GM12873 (cell line): ENCODE data around the gene COMMD4.

Experiments used
- TF ChIP-seq, protein P1 (sequence below): IDR thresholded peaks from 2 replicates; pipeline ENCODE4 v1.5.1; 2012; ENCODE audit warnings: low read depth, mild to moderate bottlenecking, moderate library complexity, low read length, control low read depth; ENCODE audit not compliant: insufficient read depth; ENCODE audit errors: missing control alignments

The COMMD4 gene

DNA sequence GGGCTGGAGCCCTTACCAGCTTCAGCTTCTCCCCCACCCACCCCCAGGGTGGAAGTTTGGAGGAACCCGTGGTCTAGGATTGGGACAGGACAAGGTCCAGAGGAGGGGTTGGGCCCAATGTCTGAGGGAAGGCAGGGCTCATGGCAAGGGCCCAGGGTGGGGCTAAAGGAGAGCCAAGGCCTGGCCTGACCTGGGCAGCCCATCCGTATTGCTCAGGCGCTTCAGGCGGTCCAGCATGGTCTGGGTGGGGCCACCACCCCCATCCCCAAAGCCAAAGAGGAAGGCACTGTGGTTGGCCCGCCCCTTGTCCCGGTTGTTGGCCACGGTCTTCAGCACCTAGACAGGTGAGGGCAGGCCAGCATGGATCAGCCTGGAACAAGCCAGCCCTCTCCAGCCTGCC, 25.0 kb downstream of the COMMD4 start:
- TF ChIP-seq, protein P1, sequence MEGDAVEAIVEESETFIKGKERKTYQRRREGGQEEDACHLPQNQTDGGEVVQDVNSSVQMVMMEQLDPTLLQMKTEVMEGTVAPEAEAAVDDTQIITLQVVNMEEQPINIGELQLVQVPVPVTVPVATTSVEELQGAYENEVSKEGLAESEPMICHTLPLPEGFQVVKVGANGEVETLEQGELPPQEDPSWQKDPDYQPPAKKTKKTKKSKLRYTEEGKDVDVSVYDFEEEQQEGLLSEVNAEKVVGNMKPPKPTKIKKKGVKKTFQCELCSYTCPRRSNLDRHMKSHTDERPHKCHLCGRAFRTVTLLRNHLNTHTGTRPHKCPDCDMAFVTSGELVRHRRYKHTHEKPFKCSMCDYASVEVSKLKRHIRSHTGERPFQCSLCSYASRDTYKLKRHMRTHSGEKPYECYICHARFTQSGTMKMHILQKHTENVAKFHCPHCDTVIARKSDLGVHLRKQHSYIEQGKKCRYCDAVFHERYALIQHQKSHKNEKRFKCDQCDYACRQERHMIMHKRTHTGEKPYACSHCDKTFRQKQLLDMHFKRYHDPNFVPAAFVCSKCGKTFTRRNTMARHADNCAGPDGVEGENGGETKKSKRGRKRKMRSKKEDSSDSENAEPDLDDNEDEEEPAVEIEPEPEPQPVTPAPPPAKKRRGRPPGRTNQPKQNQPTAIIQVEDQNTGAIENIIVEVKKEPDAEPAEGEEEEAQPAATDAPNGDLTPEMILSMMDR, result no peak

DNA sequence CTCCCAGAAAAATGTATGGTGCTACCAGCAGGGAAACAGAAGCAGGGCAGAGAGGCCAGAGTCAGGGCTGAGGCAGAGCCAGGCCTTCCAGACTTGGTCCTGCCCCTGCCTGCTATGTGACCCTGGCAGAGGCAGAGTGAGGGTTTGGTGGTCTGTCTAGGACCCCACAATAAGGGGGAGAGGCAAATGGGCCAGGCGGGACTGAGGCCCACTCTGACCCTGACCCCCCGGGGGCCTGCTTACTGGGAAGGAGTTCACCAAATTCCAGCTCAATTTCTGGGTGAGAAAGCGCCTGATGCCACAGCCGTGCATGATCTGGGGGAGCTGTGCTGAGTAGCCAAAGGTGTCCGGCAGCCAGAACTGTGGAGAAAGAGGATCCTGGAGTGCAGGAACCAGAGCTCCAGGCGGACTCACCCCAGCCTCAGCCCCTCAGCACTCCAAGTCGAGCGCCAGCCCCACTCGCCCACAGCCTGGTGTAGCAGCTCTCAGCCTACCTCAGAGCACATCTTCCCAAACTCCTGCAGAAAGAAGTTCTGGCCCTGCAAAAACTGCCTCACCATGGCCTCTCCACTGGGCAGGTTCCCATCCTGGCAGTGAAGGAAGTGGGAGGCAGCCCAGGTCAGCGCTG, 25.6 kb downstream of the COMMD4 start:
- TF ChIP-seq, protein P1, result no peak

DNA sequence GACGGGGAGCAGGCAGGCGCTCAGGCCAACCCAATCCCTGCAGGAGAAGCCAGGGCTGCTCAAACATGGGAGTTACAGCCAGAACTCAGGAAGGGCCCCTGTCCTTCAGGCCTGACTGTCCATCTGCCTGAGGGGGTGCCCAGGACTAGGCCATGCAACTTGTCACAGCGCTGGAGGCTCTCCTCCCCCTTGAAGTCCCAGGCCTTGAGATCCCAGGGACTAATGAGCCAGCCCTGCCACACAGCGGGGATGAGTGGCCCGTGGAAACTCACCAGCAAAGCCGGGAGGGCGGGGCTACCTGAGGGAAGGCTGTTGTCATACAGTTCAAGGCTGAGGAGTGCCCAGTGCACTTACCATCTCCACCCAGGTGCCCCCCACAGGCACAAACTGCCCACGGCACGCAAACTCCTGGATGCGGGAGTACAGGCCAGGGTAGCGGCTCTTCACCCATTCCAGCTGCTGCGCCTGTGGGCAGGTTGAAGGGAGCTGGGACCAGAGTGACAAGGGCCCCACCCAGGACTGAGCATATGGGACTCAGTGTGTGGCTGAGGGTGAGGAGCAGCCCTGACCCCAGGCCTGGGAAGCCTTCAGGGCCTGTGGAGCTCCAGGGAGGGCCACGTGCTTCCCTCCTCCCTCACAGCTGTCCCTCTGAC, 26.3 kb downstream of the COMMD4 start:
- TF ChIP-seq, protein P1, result no peak

DNA sequence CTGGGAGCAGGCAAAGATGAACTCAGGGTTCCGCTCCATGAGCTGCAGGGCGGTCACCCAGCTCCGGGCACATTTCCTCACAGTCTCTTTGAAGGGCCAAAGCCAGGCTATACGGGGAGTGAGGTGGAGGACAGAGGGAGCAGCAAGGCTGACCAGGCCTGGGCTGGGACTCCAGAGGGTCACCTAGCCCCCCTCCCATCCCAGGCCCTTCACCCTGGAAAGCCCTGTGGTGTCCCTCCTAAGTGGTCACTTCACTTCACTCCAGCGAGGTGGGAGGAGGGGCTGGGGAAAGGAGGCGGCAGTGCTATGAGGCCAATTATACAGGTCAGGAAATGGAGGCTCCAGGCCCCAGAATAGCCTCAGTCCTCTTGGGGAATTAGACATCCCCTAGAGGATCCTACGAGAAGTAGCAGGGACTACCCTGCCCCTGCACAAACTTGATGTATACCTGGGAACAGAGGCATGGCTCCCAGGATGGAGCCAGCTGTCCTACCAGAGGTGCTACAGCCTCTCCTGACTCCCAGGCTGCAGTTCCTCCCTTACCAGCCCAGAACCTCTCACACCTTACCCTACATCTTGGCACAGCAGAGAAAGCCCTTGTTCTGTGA, 26.9 kb downstream of the COMMD4 start:
- TF ChIP-seq, protein P1, result peak; percentile 14

DNA sequence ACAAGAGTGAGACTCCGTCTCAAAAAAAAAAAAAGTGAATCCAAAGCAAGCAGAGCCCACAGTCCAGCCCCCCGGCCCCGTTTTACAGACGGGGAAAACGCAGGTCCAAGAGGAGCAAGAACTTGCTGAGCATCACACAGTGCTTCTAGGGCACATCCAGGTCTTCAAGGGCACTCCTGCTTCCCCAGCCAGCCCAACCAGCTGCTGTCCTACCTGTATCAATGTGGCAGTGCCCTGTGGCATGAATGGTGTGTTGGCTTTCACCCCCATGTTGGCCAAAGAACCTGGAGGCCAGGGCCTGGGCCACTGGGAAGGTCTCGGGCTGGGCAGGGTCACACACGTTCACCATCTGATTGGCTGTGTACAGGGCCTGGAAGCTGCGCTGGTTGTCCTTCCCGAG, 27.9 kb downstream of the COMMD4 start:
- TF ChIP-seq, protein P1, result no peak

DNA sequence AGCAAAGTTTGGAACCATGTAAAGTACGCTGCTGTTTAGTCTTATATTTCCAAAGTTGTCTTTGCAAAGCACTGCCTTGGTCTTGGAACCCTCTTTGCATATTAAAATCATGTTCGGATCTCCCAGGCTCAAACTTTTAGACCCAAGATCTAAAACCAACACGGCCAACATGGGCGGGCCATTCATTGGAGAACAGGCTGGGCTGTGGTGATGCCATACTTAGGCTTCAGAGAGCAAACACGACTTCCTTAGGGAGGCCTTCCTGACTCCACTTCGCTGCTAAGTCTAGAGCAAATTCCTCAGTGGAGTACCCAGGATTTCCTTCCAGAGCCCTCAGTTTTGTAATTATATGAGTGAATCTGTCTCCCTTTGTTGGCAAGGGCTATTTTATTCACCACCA, 29.0 kb downstream of the COMMD4 start:
- TF ChIP-seq, protein P1, result no peak

DNA sequence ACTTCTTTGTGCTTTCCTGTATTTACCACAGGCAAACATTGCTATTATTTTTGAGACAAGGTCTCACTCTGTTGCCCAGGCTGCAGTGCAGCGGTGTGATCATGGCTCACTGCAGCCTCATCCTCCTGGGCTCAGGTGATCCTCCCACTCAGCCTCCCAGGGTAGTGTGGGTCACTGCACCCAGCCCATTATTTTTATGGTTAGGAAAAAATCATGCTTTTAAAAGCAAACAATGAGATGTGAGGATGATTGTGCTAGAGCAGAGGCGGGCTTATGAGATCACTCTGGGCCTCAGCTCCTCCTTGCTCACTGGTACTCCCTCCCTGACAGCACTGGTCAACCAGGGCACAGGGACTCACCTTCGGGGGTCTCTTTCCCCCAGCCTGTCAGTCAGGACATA, 30.3 kb downstream of the COMMD4 start:
- TF ChIP-seq, protein P1, result no peak
